Hematopoietic multipotent progenitor cell treated with erythropoietin and hydrocortisone succinate and interleukin-3 and kit ligand, for 4 days (in vitro differentiated cells): ENCODE measurements around the gene SH2B3.
A peak's percentile ranks its signal among the peaks of the same experiment; 100 is the strongest.
"Not testable (repeated sequence)": the region's sequence is repeated elsewhere in the genome, so short reads cannot be mapped to it uniquely, and the experiment has no call there.

Experiments used
- DNase-seq: peaks from one replicate; pipeline ENCODE4 v3.0.0-alpha.2; 2015

Gene SH2B3

GRCh38 chr12:111445726-111446581 lies 40.2 kb downstream of the SH2B3 start:
- peak; percentile 52 for DNase-seq

- no peak for DNase-seq
Measured at GRCh38 chr12:111446631-111447570, 41.2 kb downstream of the SH2B3 start.

GRCh38 chr12:111447571-111448265 lies 42.0 kb downstream of the SH2B3 start:
- no peak for DNase-seq

GRCh38 chr12:111448266-111448830 lies 42.6 kb downstream of the SH2B3 start:
- no peak for DNase-seq

- peak; percentile 55 for DNase-seq
Measured at GRCh38 chr12:111448846-111449790, 43.4 kb downstream of the SH2B3 start.

- DNase-seq: no peak
Measured at GRCh38 chr12:111450676-111451075, 45.0 kb downstream of the SH2B3 start.

- no peak for DNase-seq
Measured at GRCh38 chr12:111451232-111451631, 45.5 kb downstream of the SH2B3 start.

GRCh38 chr12:111451649-111452129 lies 46.0 kb downstream of the SH2B3 start:
- DNase-seq: peak; percentile 82

- DNase-seq: no peak
Measured at GRCh38 chr12:111453071-111453989, 47.6 kb downstream of the SH2B3 start.

- DNase-seq: no peak
Measured at GRCh38 chr12:111454311-111454710, 48.6 kb downstream of the SH2B3 start.

GRCh38 chr12:111454716-111455447 lies 49.2 kb downstream of the SH2B3 start:
- no peak for DNase-seq

GRCh38 chr12:111455448-111456320 lies 50.0 kb downstream of the SH2B3 start:
- no peak for DNase-seq

- no peak for DNase-seq
Measured at GRCh38 chr12:111457071-111457470, 51.3 kb downstream of the SH2B3 start.

GRCh38 chr12:111457577-111457976 lies 51.9 kb downstream of the SH2B3 start:
- DNase-seq: no peak

- no peak for DNase-seq
Measured at GRCh38 chr12:111458546-111459172, 52.9 kb downstream of the SH2B3 start.

- not testable (repeated sequence) for DNase-seq
Measured at GRCh38 chr12:111460111-111460510, 54.4 kb downstream of the SH2B3 start.

- DNase-seq: peak; percentile 54
Measured at GRCh38 chr12:111462210-111462769, 56.6 kb downstream of the SH2B3 start.
